ENCODE results near the gene TMEM165.

The TMEM165 gene

GRCh38 chr4:55399581-55399980 lies 3.8 kb downstream of the TMEM165 start:
- H3K27ac ChIP-seq (ENCODE audit: low read length) = no peak overlapping the region
- no peak for TF ChIP-seq CTCF (IDR thresholded peaks at IDR 0.05; ENCODE audit: low read length)
- TF ChIP-seq EZH2phosphoT487 (IDR thresholded peaks at IDR 0.05; ENCODE audit: low read length) = no peak
- TF ChIP-seq EZH2 (optimal IDR thresholded peaks at IDR 0.05; ENCODE audit: low read depth, low read length) = no peak
- no peak overlapping the region for H3K9ac ChIP-seq (ENCODE audit: low read length)
- no peak overlapping the region for H2AFZ ChIP-seq (ENCODE audit: low read length)
- no peaks in the 10 kb centered on the region for H3K9me3 ChIP-seq (replicated peaks; ENCODE audit: insufficient read depth, low read length)
- peaks cover 3% of the 10 kb centered on the region; the same call in 1 of the 2 replicates for H3F3A ChIP-seq (ENCODE audit: insufficient read depth, low read length)
- peak overlapping the region; percentile 5; the same call in 1 of the 2 replicates for H3K4me3 ChIP-seq (ENCODE audit: low read length)
- peaks cover 16% of the 10 kb centered on the region for H3K4me1 ChIP-seq (ENCODE audit: low read length)
- H3K79me2 ChIP-seq (ENCODE audit: low read length) = peaks cover 64% of the 10 kb centered on the region
- peak overlapping the region; percentile 87; the same call in 1 of the 2 replicates for H3K4me2 ChIP-seq (ENCODE audit: low read depth, low read length)
- H3K9me2 ChIP-seq (replicated peaks; ENCODE audit: insufficient read depth, low read length) = no peaks in the 10 kb centered on the region
- peaks cover 28% of the 10 kb centered on the region for H4K20me1 ChIP-seq (ENCODE audit: insufficient read depth, low read length)
- H3K36me3 ChIP-seq (replicated peaks; ENCODE audit: insufficient read depth, low read length) = no peaks in the 10 kb centered on the region; the same call in 1 of the 2 replicates
- H3K27me3 ChIP-seq (replicated peaks; ENCODE audit: insufficient read depth, low read length) = no peaks in the 10 kb centered on the region
- no peak for DNase-seq

- Histone ChIP-seq H4K20me1 (ENCODE audit: insufficient read depth, low read length) (peaks cover 3% of the 10 kb centered on the region; the same call in 1 of the 2 replicates), H3K4me1 (ENCODE audit: low read length) (no peaks in the 10 kb centered on the region), H3K27ac (ENCODE audit: low read length) (no peak overlapping the region), H3K9me3 (replicated peaks; ENCODE audit: insufficient read depth, low read length) (no peaks in the 10 kb centered on the region), H3K36me3 (replicated peaks; ENCODE audit: insufficient read depth, low read length) (no peaks in the 10 kb centered on the region; the same call in 1 of the 2 replicates), H3K4me2 (ENCODE audit: low read depth, low read length) (no peak overlapping the region), H3F3A (ENCODE audit: insufficient read depth, low read length) (no peaks in the 10 kb centered on the region), H3K9me2 (replicated peaks; ENCODE audit: insufficient read depth, low read length) (no peaks in the 10 kb centered on the region), H3K27me3 (replicated peaks; ENCODE audit: insufficient read depth, low read length) (no peaks in the 10 kb centered on the region), H3K79me2 (ENCODE audit: low read length) (peaks cover 82% of the 10 kb centered on the region), H3K4me3 (ENCODE audit: low read length) (no peak overlapping the region), H2AFZ (ENCODE audit: low read length) (no peak overlapping the region), H3K9ac (ENCODE audit: low read length) (no peak overlapping the region)
- TF ChIP-seq EZH2 (optimal IDR thresholded peaks at IDR 0.05; ENCODE audit: low read depth, low read length) (no peak), EZH2phosphoT487 (IDR thresholded peaks at IDR 0.05; ENCODE audit: low read length) (no peak), CTCF (IDR thresholded peaks at IDR 0.05; ENCODE audit: low read length) (no peak)
- DNase-seq = no peak
Observed at GRCh38 chr4:55405073-55405472, 9.3 kb downstream of the TMEM165 start.

- no peaks in the 10 kb centered on the region; the same call in 1 of the 2 replicates for H3K36me3 ChIP-seq (replicated peaks; ENCODE audit: insufficient read depth, low read length)
- no peaks in the 10 kb centered on the region for H3K9me2 ChIP-seq (replicated peaks; ENCODE audit: insufficient read depth, low read length)
- no peak overlapping the region for H3K4me2 ChIP-seq (ENCODE audit: low read depth, low read length)
- TF ChIP-seq CTCF (IDR thresholded peaks at IDR 0.05; ENCODE audit: low read length) (no peak), EZH2phosphoT487 (IDR thresholded peaks at IDR 0.05; ENCODE audit: low read length) (no peak), EZH2 (optimal IDR thresholded peaks at IDR 0.05; ENCODE audit: low read depth, low read length) (no peak)
- no peaks in the 10 kb centered on the region for H3K4me1 ChIP-seq (ENCODE audit: low read length)
- no peaks in the 10 kb centered on the region for H3K9me3 ChIP-seq (replicated peaks; ENCODE audit: insufficient read depth, low read length)
- H3K79me2 ChIP-seq (ENCODE audit: low read length) = peaks cover 84% of the 10 kb centered on the region
- no peak overlapping the region for H3K27ac ChIP-seq (ENCODE audit: low read length)
- H3F3A ChIP-seq (ENCODE audit: insufficient read depth, low read length) = no peaks in the 10 kb centered on the region
- H3K9ac ChIP-seq (ENCODE audit: low read length) = no peak overlapping the region
- no peaks in the 10 kb centered on the region; the same call in 1 of the 2 replicates for H4K20me1 ChIP-seq (ENCODE audit: insufficient read depth, low read length)
- no peak for DNase-seq
- no peaks in the 10 kb centered on the region for H3K27me3 ChIP-seq (replicated peaks; ENCODE audit: insufficient read depth, low read length)
- H3K4me3 ChIP-seq (ENCODE audit: low read length) = no peak overlapping the region
- H2AFZ ChIP-seq (ENCODE audit: low read length) = no peak overlapping the region
Observed at GRCh38 chr4:55406545-55406944, 10.8 kb downstream of the TMEM165 start.

Measured in MM.1S (cell line).